KOPT-K1 (cell line): ENCODE results near the gene GNG12.

Source experiments
- H3K27ac ChIP-seq: fragments of 200-600 bp; sonication (generic); 2 replicates; pipeline ENCODE4 v1.5.1; 2016; ENCODE audit warnings: antibody characterized with exemption, mild to moderate bottlenecking, low read depth, low read length; ENCODE audit not compliant: poor library complexity, severe bottlenecking
- H3K36me3 ChIP-seq: fragments of 200-600 bp; sonication (generic); 2 replicates; pipeline ENCODE4 v1.5.1; 2017; ENCODE audit warnings: antibody characterized with exemption, mild to moderate bottlenecking, low read length, moderate library complexity; ENCODE audit not compliant: insufficient read depth
- H3K9me3 ChIP-seq: fragments of 200-600 bp; sonication (generic); 2 replicates; pipeline ENCODE4 v1.5.1; 2017; ENCODE audit warnings: antibody characterized with exemption, low read length, mild to moderate bottlenecking; ENCODE audit not compliant: insufficient read depth, poor library complexity, severe bottlenecking

The GNG12 gene

GRCh38 chr1:67750691-67751054, 82.6 kb downstream of the GNG12 start:
- Histone ChIP-seq H3K27ac (no peak overlapping the region), H3K36me3 (no peaks in the 10 kb centered on the region), H3K9me3 (no peaks in the 10 kb centered on the region)

GRCh38 chr1:67749844-67750690, 83.2 kb downstream of the GNG12 start:
- Histone ChIP-seq H3K36me3 (no peaks in the 10 kb centered on the region), H3K27ac (no peak overlapping the region), H3K9me3 (no peaks in the 10 kb centered on the region)

- Histone ChIP-seq H3K9me3 (no peaks in the 10 kb centered on the region), H3K27ac (no peak overlapping the region)
Observed at GRCh38 chr1:67749263-67749843, 83.9 kb downstream of the GNG12 start.

GRCh38 chr1:67748630-67749029, 84.6 kb downstream of the GNG12 start:
- H3K27ac ChIP-seq = no peak overlapping the region
- no peaks in the 10 kb centered on the region for H3K9me3 ChIP-seq
- no peaks in the 10 kb centered on the region for H3K36me3 ChIP-seq

More at GRCh38 chr1:67749263-67749843, 83.9 kb downstream of the GNG12 start:
- H3K36me3 ChIP-seq = no peaks in the 10 kb centered on the region

GRCh38 chr1:67747671-67748546, 85.4 kb downstream of the GNG12 start:
- Histone ChIP-seq H3K9me3 (no peaks in the 10 kb centered on the region), H3K27ac (no peak overlapping the region), H3K36me3 (no peaks in the 10 kb centered on the region)

- no peaks in the 10 kb centered on the region for H3K36me3 ChIP-seq
- H3K27ac ChIP-seq = no peak overlapping the region
Observed at GRCh38 chr1:67745875-67746698, 87.2 kb downstream of the GNG12 start.

GRCh38 chr1:67743072-67743725, 90.1 kb downstream of the GNG12 start:
- H3K36me3 ChIP-seq = no peaks in the 10 kb centered on the region
- H3K9me3 ChIP-seq = no peaks in the 10 kb centered on the region
- H3K27ac ChIP-seq = no peak overlapping the region

More at GRCh38 chr1:67745875-67746698, 87.2 kb downstream of the GNG12 start:
- no peaks in the 10 kb centered on the region for H3K9me3 ChIP-seq

GRCh38 chr1:67741736-67742135, 91.5 kb downstream of the GNG12 start:
- Histone ChIP-seq H3K36me3 (no peaks in the 10 kb centered on the region), H3K27ac (no peak overlapping the region), H3K9me3 (no peaks in the 10 kb centered on the region)

GRCh38 chr1:67741121-67741520, 92.1 kb downstream of the GNG12 start:
- no peaks in the 10 kb centered on the region for H3K36me3 ChIP-seq
- H3K9me3 ChIP-seq = no peaks in the 10 kb centered on the region
- no peak overlapping the region for H3K27ac ChIP-seq

- Histone ChIP-seq H3K27ac (no peak overlapping the region), H3K36me3 (no peaks in the 10 kb centered on the region), H3K9me3 (no peaks in the 10 kb centered on the region)
Observed at GRCh38 chr1:67740543-67740942, 92.7 kb downstream of the GNG12 start.

- no peaks in the 10 kb centered on the region for H3K9me3 ChIP-seq
- H3K27ac ChIP-seq = no peak overlapping the region
- no peaks in the 10 kb centered on the region for H3K36me3 ChIP-seq
Observed at GRCh38 chr1:67739361-67739760, 93.9 kb downstream of the GNG12 start.

GRCh38 chr1:67738401-67738800, 94.9 kb downstream of the GNG12 start:
- no peaks in the 10 kb centered on the region for H3K9me3 ChIP-seq
- H3K36me3 ChIP-seq = no peaks in the 10 kb centered on the region
- H3K27ac ChIP-seq = no peak overlapping the region

GRCh38 chr1:67737875-67738274, 95.4 kb downstream of the GNG12 start:
- H3K36me3 ChIP-seq = no peaks in the 10 kb centered on the region

GRCh38 chr1:67736750-67737149, 96.5 kb downstream of the GNG12 start:
- H3K27ac ChIP-seq = no peak overlapping the region
- no peaks in the 10 kb centered on the region for H3K36me3 ChIP-seq
- no peaks in the 10 kb centered on the region for H3K9me3 ChIP-seq

More at GRCh38 chr1:67737875-67738274, 95.4 kb downstream of the GNG12 start:
- Histone ChIP-seq H3K27ac (no peak overlapping the region), H3K9me3 (no peaks in the 10 kb centered on the region)
